Sigmoid colon (tissue), 7 donors: Measurements from ENCODE around the gene ADAM19. TPM values are rescaled to one million over a fixed set of nuclear protein-coding genes. Genes with fewer than 3 reads are reported as not detected.

Experiments used
- DNase-seq: peaks from one replicate; pipeline ENCODE4 v3.0.0-alpha.2; 2019
- H3K27ac ChIP-seq, 4 donors: fragments of 200-600 bp; sonication (generic); one replicate each; pipeline ENCODE4 v1.5.1; 2016 to 2019; ENCODE audit warnings: mild to moderate bottlenecking in 1 of 4
- H3K27me3 ChIP-seq, 3 donors: fragments of 200-600 bp; sonication (generic); one replicate each; pipeline ENCODE4 v1.5.1; 2019; ENCODE audit warnings: mild to moderate bottlenecking in 1 of 3
- H3K36me3 ChIP-seq, 4 donors: fragments of 200-600 bp; sonication (generic); one replicate each; pipeline ENCODE4 v1.5.1; 2016 to 2019
- H3K4me1 ChIP-seq, 4 donors: fragments of 200-600 bp; sonication (generic); one replicate each; pipeline ENCODE4 v1.5.1; 2017 to 2019
- H3K4me3 ChIP-seq, 4 donors: fragments of 200-600 bp; sonication (generic); one replicate each; pipeline ENCODE4 v1.5.1; 2017 to 2019; ENCODE audit warnings: mild to moderate bottlenecking in 2 of 4, moderate library complexity in 1 of 4
- H3K9me3 ChIP-seq, 4 donors: fragments of 200-600 bp in 3 of 4; sonication (generic) in 3 of 4; one replicate each; pipeline versions ENCODE4 v1.5.1 to v1.6.1; 2013 to 2019
- CTCF ChIP-seq, 4 experiments: fragments of 450-650 bp in 3 of 4; fragments of 200-600 bp in 1 of 4; IDR thresholded peaks; one replicate each; pipeline ENCODE4 v1.5.1; 2016 to 2019; ENCODE audit warnings: antibody characterized with exemption in 4 of 4, mild to moderate bottlenecking in 3 of 4, moderate library complexity in 2 of 4
- EP300 ChIP-seq, 4 donors: sonication (generic); formaldehyde crosslinking; IDR thresholded peaks; one replicate each; pipeline ENCODE4 v1.6.1; 2017; ENCODE audit warnings: antibody characterized with exemption in 4 of 4
- POLR2A ChIP-seq, 2 donors: fragments of 450-650 bp; IDR thresholded peaks; one replicate each; pipeline ENCODE4 v1.6.1; 2016; ENCODE audit warnings: antibody characterized with exemption in 2 of 2, mild to moderate bottlenecking in 2 of 2, moderate library complexity in 2 of 2
- POLR2AphosphoS5 ChIP-seq, 4 donors: sonication (generic); formaldehyde crosslinking; IDR thresholded peaks; one replicate each; pipeline ENCODE4 v1.6.1; 2017; ENCODE audit warnings: antibody characterized with exemption in 4 of 4
- WGBS, 2 donors: extraction: QIAGEN DNeasy Blood & Tissue Kit; methylation state at CpG; one replicate each; pipeline ENCODE4 v1.1.7; 2013; 5-methylcytosine and 5-hydroxymethylcytosine counted together
- intact Hi-C: fragments of 100-400 bp; cut with DNase I; formaldehyde crosslinking; loops from one replicate; pipeline ENCODE4 v1.15.1; 2023
- polyA plus RNA-seq, 3 donors: library from polyadenylated mRNA; stranded (reverse); fragments of 200-250 nt; gene quantifications; one replicate each; pipeline ENCODE4 v1.2.3, GENCODE V29; 2013
- total RNA-seq, 4 donors: library from RNA; depleted of rRNA; stranded (reverse); fragments of >200 nt; gene quantifications; one replicate each; pipeline ENCODE4 v1.1.0, GENCODE V29; 2016
- donor health status: healthy with polysubstance abuse.
- donor health status: Bipolar disorder and iron deficiency.
- donor health status: healthy.

ADAM19 gene
- total and polyA plus RNA-seq, 7 donors = 1.2 to 53.2 (median 18.8) TPM

- no peak for DNase-seq
- H3K27ac ChIP-seq = no peak overlapping the region
- WGBS, 2 donors = 79 to 89% methylated on average over 12 of the region's 12 CpGs
- H3K4me3 ChIP-seq = no peak overlapping the region
- no peaks in the 10 kb centered on the region for H3K36me3 ChIP-seq
- no peaks in the 10 kb centered on the region for H3K4me1 ChIP-seq
- no peaks in the 10 kb centered on the region for H3K9me3 ChIP-seq
- intact Hi-C loops = no loop called here
- H3K27me3 ChIP-seq = no peaks in the 10 kb centered on the region
- TF ChIP-seq EP300 (IDR thresholded peaks at IDR 0.05) (no peak), POLR2AphosphoS5 (IDR thresholded peaks at IDR 0.05) (no peak), POLR2A (IDR thresholded peaks at IDR 0.05) (no peak), CTCF (IDR thresholded peaks at IDR 0.05) (no peak)
Observed at GRCh38 chr5:157603333-157604190, 28.0 kb upstream of the ADAM19 start.

DNA sequence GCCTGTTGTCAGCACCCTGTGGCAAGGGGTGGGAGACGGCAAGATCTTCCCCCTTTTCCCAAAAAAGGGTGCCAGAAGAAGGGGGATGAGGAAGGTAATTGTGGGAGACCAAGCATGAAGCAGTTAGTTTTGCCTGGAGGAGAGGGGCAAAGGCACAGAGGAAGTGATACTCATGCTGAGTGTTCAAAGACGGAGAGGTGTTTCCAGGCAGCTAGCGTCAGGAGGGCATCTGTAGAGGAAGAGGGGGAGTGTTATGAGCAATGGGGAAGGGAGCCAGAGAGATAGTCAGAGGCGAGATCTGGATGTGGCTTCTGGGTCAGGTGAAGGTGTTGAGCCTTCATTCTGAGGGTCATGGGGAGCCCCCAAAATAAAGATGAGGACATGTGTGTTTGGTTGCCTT is 26.9 kb upstream of the ADAM19 start:
- Histone ChIP-seq H3K36me3 (no peaks in the 10 kb centered on the region), H3K4me3 (no peak overlapping the region), H3K9me3 (no peaks in the 10 kb centered on the region), H3K27ac (no peak overlapping the region), H3K27me3 (no peaks in the 10 kb centered on the region), H3K4me1 (no peaks in the 10 kb centered on the region)
- 61 to 88% methylated on average over 4 of the region's 4 CpGs for WGBS, 2 donors
- intact Hi-C loops = no loop called here
- TF ChIP-seq CTCF (IDR thresholded peaks at IDR 0.05) (no peak), POLR2A (IDR thresholded peaks at IDR 0.05) (no peak), EP300 (IDR thresholded peaks at IDR 0.05) (no peak), POLR2AphosphoS5 (IDR thresholded peaks at IDR 0.05) (no peak)
- DNase-seq = no peak

DNA sequence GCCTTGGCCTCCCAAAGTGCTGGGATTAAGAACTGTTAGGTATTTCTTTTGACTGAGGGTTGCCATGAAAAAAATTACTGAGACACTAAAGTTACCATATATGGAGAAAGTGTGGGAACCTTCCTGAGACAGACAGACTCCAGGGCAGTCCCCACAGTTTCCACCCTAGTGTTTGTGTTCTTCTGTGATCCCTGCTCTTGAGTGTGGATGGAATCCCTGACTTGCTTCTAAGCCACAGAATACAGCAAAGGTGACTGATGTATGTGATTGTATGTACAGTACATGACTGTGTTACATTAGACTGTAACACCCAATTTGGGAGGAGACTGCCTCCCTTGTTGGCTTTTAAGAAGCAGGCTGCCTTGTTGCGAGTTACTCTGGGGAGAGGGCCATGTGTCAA is 24.7 kb upstream of the ADAM19 start:
- intact Hi-C loops = no loop called here
- Histone ChIP-seq H3K36me3 (no peaks in the 10 kb centered on the region), H3K4me1 (no peaks in the 10 kb centered on the region), H3K27me3 (no peaks in the 10 kb centered on the region), H3K4me3 (no peak overlapping the region), H3K27ac (no peak overlapping the region), H3K9me3 (no peaks in the 10 kb centered on the region)
- TF ChIP-seq CTCF (IDR thresholded peaks at IDR 0.05) (no peak), POLR2AphosphoS5 (IDR thresholded peaks at IDR 0.05) (no peak), EP300 (IDR thresholded peaks at IDR 0.05) (no peak), POLR2A (IDR thresholded peaks at IDR 0.05) (no peak)
- no peak for DNase-seq
- WGBS, 2 donors = 98% methylated on average over 1 of the region's 1 CpG

GRCh38 chr5:157599565-157599964 is 24.0 kb upstream of the ADAM19 start:
- no peaks in the 10 kb centered on the region for H3K27me3 ChIP-seq
- TF ChIP-seq CTCF (IDR thresholded peaks at IDR 0.05) (no peak), POLR2AphosphoS5 (IDR thresholded peaks at IDR 0.05) (no peak), POLR2A (IDR thresholded peaks at IDR 0.05) (no peak), EP300 (IDR thresholded peaks at IDR 0.05) (no peak)
- no peaks in the 10 kb centered on the region for H3K9me3 ChIP-seq
- intact Hi-C loops = no loop called here
- H3K36me3 ChIP-seq = no peaks in the 10 kb centered on the region
- no peaks in the 10 kb centered on the region for H3K4me1 ChIP-seq
- DNase-seq = no peak
- 67 to 81% methylated on average over 3 of the region's 3 CpGs for WGBS, 2 donors
- no peak overlapping the region for H3K27ac ChIP-seq
- no peak overlapping the region for H3K4me3 ChIP-seq
